C4-2B (cell line): ENCODE data around the gene CYP19A1.

Experiments used
- ZFX ChIP-seq: fragments of 450-650 bp; IDR thresholded peaks from 2 replicates; pipeline ENCODE4 v1.6.1; 2017
- TF ChIP-seq, protein P1 (sequence below): fragments of 450-650 bp; conservative IDR thresholded peaks from 2 replicates; pipeline ENCODE4 v1.5.1; 2017; ENCODE audit warnings: mild to moderate bottlenecking

DNA sequence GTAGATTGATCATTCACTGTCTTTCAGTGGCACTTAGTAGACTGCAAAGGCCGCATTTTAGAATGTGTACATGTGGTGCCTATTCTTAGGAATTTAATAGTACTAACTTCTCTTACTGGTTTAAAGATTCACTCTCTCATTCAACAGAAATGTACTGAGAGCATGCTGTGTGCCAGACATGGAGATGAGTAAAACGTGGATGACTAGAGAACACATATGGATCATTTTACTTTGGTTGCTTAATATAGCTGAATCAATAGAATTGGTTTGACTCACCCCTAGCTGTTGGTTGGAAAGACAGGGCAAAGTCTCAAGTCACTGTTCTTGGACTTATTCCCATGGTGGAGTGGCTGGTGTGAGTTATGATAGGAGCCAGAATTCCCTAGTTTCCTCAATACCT is 134.6 kb downstream of the CYP19A1 start:
- TF ChIP-seq, protein P1, sequence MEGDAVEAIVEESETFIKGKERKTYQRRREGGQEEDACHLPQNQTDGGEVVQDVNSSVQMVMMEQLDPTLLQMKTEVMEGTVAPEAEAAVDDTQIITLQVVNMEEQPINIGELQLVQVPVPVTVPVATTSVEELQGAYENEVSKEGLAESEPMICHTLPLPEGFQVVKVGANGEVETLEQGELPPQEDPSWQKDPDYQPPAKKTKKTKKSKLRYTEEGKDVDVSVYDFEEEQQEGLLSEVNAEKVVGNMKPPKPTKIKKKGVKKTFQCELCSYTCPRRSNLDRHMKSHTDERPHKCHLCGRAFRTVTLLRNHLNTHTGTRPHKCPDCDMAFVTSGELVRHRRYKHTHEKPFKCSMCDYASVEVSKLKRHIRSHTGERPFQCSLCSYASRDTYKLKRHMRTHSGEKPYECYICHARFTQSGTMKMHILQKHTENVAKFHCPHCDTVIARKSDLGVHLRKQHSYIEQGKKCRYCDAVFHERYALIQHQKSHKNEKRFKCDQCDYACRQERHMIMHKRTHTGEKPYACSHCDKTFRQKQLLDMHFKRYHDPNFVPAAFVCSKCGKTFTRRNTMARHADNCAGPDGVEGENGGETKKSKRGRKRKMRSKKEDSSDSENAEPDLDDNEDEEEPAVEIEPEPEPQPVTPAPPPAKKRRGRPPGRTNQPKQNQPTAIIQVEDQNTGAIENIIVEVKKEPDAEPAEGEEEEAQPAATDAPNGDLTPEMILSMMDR: no peak
- no peak for TF ChIP-seq ZFX
